ENCODE data around the gene RAB40C. TPM values are rescaled to one million over a fixed set of nuclear protein-coding genes. Genes with fewer than 3 reads are reported as not detected.

The RAB40C gene
- total and polyA plus RNA-seq, 4 donors = 6.1 to 11.0 (median 9.2) TPM

DNA sequence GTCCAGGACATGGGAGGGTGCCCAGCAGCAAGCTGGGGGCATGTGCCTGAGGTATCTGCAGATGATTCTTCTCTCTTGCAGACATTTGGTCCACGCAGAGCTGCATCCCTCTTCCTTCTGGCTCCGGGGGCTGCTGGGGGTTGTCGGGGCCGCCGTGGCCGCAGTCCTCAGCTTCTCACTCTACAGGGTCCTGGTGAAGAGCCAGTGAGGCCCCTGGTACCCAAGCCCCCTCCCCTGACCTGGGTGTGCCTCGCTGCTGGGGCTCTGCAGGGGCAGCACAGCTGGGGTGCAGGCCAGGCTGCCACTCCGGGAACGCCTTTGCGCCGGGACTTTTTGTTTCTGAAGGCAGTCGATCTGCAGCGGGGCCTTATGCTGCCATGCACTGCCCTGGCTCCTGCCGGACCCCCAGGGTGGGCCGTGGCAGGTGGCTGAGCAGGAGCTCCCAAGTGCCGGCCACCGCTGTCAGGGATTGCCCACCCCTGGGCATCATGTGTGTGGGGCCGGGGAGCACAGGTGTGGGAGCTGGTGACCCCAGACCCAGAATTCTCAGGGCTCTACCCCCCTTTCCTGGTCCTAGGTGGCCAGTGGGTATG lies 83.6 kb downstream of the RAB40C start:
- no peak for TF ChIP-seq FOXA1 (IDR thresholded peaks at IDR 0.05)
- TF ChIP-seq GABPA (IDR thresholded peaks at IDR 0.05 in 1 of 2, conservative IDR thresholded peaks at IDR 0.05 in 1 of 2) = no peak
- TF ChIP-seq HNF4A (conservative IDR thresholded peaks at IDR 0.05) = no peak
- no peak for TF ChIP-seq TAF1 (conservative IDR thresholded peaks at IDR 0.05)
- no peak for TF ChIP-seq ATF3 (IDR thresholded peaks at IDR 0.05)
- no peak for TF ChIP-seq RAD21 (IDR thresholded peaks at IDR 0.05)
- TF ChIP-seq, protein P1, sequence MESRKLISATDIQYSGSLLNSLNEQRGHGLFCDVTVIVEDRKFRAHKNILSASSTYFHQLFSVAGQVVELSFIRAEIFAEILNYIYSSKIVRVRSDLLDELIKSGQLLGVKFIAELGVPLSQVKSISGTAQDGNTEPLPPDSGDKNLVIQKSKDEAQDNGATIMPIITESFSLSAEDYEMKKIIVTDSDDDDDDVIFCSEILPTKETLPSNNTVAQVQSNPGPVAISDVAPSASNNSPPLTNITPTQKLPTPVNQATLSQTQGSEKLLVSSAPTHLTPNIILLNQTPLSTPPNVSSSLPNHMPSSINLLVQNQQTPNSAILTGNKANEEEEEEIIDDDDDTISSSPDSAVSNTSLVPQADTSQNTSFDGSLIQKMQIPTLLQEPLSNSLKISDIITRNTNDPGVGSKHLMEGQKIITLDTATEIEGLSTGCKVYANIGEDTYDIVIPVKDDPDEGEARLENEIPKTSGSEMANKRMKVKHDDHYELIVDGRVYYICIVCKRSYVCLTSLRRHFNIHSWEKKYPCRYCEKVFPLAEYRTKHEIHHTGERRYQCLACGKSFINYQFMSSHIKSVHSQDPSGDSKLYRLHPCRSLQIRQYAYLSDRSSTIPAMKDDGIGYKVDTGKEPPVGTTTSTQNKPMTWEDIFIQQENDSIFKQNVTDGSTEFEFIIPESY (IDR thresholded peaks at IDR 0.05) = no peak
- TF ChIP-seq, protein P2, sequence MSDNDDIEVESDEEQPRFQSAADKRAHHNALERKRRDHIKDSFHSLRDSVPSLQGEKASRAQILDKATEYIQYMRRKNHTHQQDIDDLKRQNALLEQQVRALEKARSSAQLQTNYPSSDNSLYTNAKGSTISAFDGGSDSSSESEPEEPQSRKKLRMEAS (IDR thresholded peaks at IDR 0.05) = no peak
- no peak for TF ChIP-seq EGR1 (IDR thresholded peaks at IDR 0.05; ENCODE audit: low read depth in 2 of 2)
- no peak for TF ChIP-seq JUND (IDR thresholded peaks at IDR 0.05)
- TF ChIP-seq NR2F2 (IDR thresholded peaks at IDR 0.05) = no peak
- TF ChIP-seq REST (IDR thresholded peaks at IDR 0.05) = no peak
- TF ChIP-seq FOXA2 (IDR thresholded peaks at IDR 0.05) = no peak
- TF ChIP-seq SP1 (IDR thresholded peaks at IDR 0.05) = no peak
- TF ChIP-seq, protein P3, sequence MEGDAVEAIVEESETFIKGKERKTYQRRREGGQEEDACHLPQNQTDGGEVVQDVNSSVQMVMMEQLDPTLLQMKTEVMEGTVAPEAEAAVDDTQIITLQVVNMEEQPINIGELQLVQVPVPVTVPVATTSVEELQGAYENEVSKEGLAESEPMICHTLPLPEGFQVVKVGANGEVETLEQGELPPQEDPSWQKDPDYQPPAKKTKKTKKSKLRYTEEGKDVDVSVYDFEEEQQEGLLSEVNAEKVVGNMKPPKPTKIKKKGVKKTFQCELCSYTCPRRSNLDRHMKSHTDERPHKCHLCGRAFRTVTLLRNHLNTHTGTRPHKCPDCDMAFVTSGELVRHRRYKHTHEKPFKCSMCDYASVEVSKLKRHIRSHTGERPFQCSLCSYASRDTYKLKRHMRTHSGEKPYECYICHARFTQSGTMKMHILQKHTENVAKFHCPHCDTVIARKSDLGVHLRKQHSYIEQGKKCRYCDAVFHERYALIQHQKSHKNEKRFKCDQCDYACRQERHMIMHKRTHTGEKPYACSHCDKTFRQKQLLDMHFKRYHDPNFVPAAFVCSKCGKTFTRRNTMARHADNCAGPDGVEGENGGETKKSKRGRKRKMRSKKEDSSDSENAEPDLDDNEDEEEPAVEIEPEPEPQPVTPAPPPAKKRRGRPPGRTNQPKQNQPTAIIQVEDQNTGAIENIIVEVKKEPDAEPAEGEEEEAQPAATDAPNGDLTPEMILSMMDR (IDR thresholded peaks at IDR 0.05; ENCODE audit: low read depth, low read length, missing input control) = no peak
- TF ChIP-seq YY1 (IDR thresholded peaks at IDR 0.05) = no peak
- no peak for TF ChIP-seq RXRA (IDR thresholded peaks at IDR 0.05)
- TF ChIP-seq HNF4G (IDR thresholded peaks at IDR 0.05) = no peak
- no peaks in the 10 kb centered on the region for H3K27me3 ChIP-seq (ENCODE audit: control insufficient read depth in 4 of 4, insufficient read depth in 4 of 4, low read length in 3 of 4)
- H3K36me3 ChIP-seq (ENCODE audit: control insufficient read depth in 4 of 4, insufficient read depth in 3 of 4, low read depth in 1 of 4, low read length in 3 of 4) = peaks cover 5 to 37% (median 19%) of the 10 kb centered on the region in 4 donors
- H3K4me3 ChIP-seq (ENCODE audit: low read depth in 1 of 3, low read length in 3 of 3) = no peak overlapping the region
- no peaks in the 10 kb centered on the region for H3K9me3 ChIP-seq (ENCODE audit: control insufficient read depth in 4 of 4, low read length in 3 of 4)
- no peak for DNase-seq (ENCODE audit: low spot score)
- H3K9ac ChIP-seq (ENCODE audit: low read depth in 1 of 2, low read length in 2 of 2) = no peak overlapping the region
- peaks cover 9 to 27% (median 15%) of the 10 kb centered on the region in 4 donors for H3K4me1 ChIP-seq (ENCODE audit: control insufficient read depth in 4 of 4, insufficient read depth in 4 of 4, low read length in 3 of 4)
- WGBS = 96% methylated on average over 18 of the region's 18 CpGs
- no peak overlapping the region for H3K27ac ChIP-seq (ENCODE audit: low read depth in 1 of 2, low read length in 2 of 2)

All from liver (tissue), 9 donors.